Caco-2 (cell line): ENCODE measurements around the gene PPIA. TPM values are rescaled to one million over a fixed set of nuclear protein-coding genes. Genes with fewer than 3 reads are reported as not detected.

Source experiments
- BruUV-seq: library from RNA; stranded (reverse); fragments of 400-500 nt; replicated peaks from 2 replicates; lab custom pipeline; 2021; lab: Mats Ljungman, UMichigan
- CTCF ChIA-PET: fragments of 300-600 bp; sonication (Branson Sonifier 250); formaldehyde crosslinking; loops from one replicate; lab custom pipeline; 2022; ENCODE audit warnings: antibody characterized with exemption; lab: Charles Lee
- POLR2A ChIA-PET: fragments of 300-600 bp; sonication (Branson Sonifier 250); formaldehyde crosslinking; loops from one replicate; lab custom pipeline; 2022; ENCODE audit warnings: antibody characterized with exemption; lab: Charles Lee
- DNase-seq, 2 experiments: peaks; one replicate each; pipeline versions ENCODE4 v3.0.0 to v3.0.0-alpha.2; 2020 to 2022
- H3K27me3 ChIP-seq: replicated peaks from 2 replicates; pipeline ENCODE4 v1.6.0; 2011; ENCODE audit warnings: low read length; ENCODE audit not compliant: control insufficient read depth, insufficient read depth
- H3K36me3 ChIP-seq: 2 replicates; pipeline ENCODE4 v1.5.1; 2011; ENCODE audit warnings: low read length; ENCODE audit not compliant: control insufficient read depth, insufficient read depth
- H3K4me1 ChIP-seq: fragments of 250-450 bp; sonication (Bioruptor Pico); 2 replicates; pipeline ENCODE4 v1.5.1; 2020; ENCODE audit warnings: mild to moderate bottlenecking
- H3K4me3 ChIP-seq: 2 replicates; pipeline ENCODE4 v1.5.1; 2011; ENCODE audit warnings: low read depth, mild to moderate bottlenecking, control low read depth, low read length
- H3K9me3 ChIP-seq: fragments of 250-450 bp; sonication (Bioruptor Pico); 2 replicates; pipeline ENCODE4 v1.5.1; 2020; ENCODE audit warnings: mild to moderate bottlenecking, moderate library complexity
- H3K27ac Mint-ChIP-seq: one replicate; pipeline ENCODE4 v1.8.0; 2022; ENCODE audit warnings: mixed read lengths; ENCODE audit not compliant: unreplicated experiment
- H3K27me3 Mint-ChIP-seq: one replicate; pipeline ENCODE4 v1.8.0; 2022; ENCODE audit warnings: mixed read lengths; ENCODE audit not compliant: insufficient read depth, unreplicated experiment
- H3K36me3 Mint-ChIP-seq: one replicate; pipeline ENCODE4 v1.8.0; 2022; ENCODE audit warnings: mild to moderate bottlenecking, mixed read lengths; ENCODE audit not compliant: insufficient read depth, unreplicated experiment
- H3K4me1 Mint-ChIP-seq: one replicate; pipeline ENCODE4 v1.8.0; 2022; ENCODE audit warnings: low read depth, mixed read lengths; ENCODE audit not compliant: unreplicated experiment
- H3K4me3 Mint-ChIP-seq: one replicate; pipeline ENCODE4 v1.8.0; 2022; ENCODE audit warnings: mild to moderate bottlenecking, moderate library complexity, mixed read lengths; ENCODE audit not compliant: unreplicated experiment
- H3K9me3 Mint-ChIP-seq: one replicate; pipeline ENCODE4 v1.8.0; 2022; ENCODE audit warnings: mixed read lengths; ENCODE audit not compliant: unreplicated experiment
- intact Hi-C: fragments of 100-400 bp; cut with micrococcal nuclease; formaldehyde crosslinking; loops from one replicate; pipeline ENCODE4 v1.10.0; 2022; ENCODE audit not compliant: unreplicated experiment
- total RNA-seq: library from RNA; stranded (reverse); gene quantifications from 2 replicates; pipeline ENCODE4 v1.2.3, GENCODE V29; 2022
- TF ChIP-seq, protein P1 (sequence below), 2 experiments: fragments of 200-600 bp in 1 of 2; IDR thresholded peaks; 1 replicate in 1 of 2; 2 replicates in 1 of 2; pipeline versions ENCODE4 v1.5.1 to v1.8.0; 2011 to 2022; ENCODE audit warnings: antibody characterized with exemption in 1 of 2, control low read depth in 1 of 2, inconsistent platforms in 1 of 2, low read depth in 1 of 2, low read length in 1 of 2, mild to moderate bottlenecking in 1 of 2, moderate library complexity in 1 of 2; ENCODE audit not compliant: insufficient read depth in 1 of 2, severe bottlenecking in 1 of 2, unreplicated experiment in 1 of 2

PPIA gene
- total RNA-seq, 1 experiment from 2014 or later, result 2,104 TPM

DNA sequence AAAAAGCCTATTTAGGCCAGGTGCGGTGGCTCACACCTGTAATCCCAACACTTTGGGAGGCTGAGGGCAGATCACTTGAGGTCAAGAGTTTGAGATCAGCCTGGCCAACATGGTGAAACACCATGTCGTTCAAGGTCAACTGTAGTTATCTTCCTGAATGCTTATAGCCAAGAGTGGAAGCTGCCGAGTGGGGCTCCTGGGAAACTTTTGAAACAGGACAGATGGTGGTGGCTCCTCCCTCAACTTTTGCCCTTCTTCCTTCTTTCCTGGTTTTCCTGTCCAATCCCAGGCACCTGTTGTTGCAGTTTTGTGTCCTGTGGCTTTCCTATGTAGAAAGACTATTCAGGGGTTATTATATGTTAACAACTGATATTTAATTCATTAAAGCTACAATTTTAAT is 8.7 kb upstream of the PPIA start:
- DNase-seq, result no peak
- Mint-ChIP-seq H3K4me3 (no peak overlapping the region), H3K4me1 (no peaks in the 10 kb centered on the region), H3K27me3 (no peaks in the 10 kb centered on the region), H3K27ac (no peak overlapping the region), H3K9me3 (peaks cover 10% of the 10 kb centered on the region), H3K36me3 (no peaks in the 10 kb centered on the region)
- Histone ChIP-seq H3K27me3 (no peaks in the 10 kb centered on the region), H3K4me1 (no peaks in the 10 kb centered on the region), H3K36me3 (no peaks in the 10 kb centered on the region), H3K9me3 (peaks cover 7% of the 10 kb centered on the region), H3K4me3 (no peak overlapping the region)
- BruUV-seq, result no TSS peak
- TF ChIP-seq, protein P1, sequence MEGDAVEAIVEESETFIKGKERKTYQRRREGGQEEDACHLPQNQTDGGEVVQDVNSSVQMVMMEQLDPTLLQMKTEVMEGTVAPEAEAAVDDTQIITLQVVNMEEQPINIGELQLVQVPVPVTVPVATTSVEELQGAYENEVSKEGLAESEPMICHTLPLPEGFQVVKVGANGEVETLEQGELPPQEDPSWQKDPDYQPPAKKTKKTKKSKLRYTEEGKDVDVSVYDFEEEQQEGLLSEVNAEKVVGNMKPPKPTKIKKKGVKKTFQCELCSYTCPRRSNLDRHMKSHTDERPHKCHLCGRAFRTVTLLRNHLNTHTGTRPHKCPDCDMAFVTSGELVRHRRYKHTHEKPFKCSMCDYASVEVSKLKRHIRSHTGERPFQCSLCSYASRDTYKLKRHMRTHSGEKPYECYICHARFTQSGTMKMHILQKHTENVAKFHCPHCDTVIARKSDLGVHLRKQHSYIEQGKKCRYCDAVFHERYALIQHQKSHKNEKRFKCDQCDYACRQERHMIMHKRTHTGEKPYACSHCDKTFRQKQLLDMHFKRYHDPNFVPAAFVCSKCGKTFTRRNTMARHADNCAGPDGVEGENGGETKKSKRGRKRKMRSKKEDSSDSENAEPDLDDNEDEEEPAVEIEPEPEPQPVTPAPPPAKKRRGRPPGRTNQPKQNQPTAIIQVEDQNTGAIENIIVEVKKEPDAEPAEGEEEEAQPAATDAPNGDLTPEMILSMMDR (IDR thresholded peaks at IDR 0.05; ENCODE audit: insufficient read depth in 1 of 2, low read depth in 1 of 2, low read length in 1 of 2, severe bottlenecking in 1 of 2, unreplicated experiment in 1 of 2), result no peak
- intact Hi-C loops, result no loop called here
- POLR2A ChIA-PET, result no interaction called here
- CTCF ChIA-PET, result no interaction called here

DNA sequence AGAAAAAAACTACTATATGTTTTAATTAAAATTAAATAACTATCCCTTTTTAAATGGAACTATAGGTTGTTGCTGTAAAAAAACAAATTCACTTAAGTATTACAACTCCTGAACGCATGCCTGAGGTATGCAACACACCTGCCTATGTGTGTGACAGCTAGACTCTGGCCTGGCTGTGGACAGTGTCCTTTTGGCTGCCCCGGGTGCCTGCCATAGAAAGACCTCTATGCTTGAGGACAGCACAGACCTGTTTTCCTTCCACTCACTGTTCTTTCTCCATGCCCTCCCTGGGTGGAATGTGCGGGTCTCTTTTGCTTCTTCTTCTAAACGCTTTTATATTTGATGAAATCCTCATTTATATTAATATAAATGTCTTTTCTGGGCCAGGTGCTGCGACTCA is 6.5 kb upstream of the PPIA start:
- TF ChIP-seq, protein P1 (IDR thresholded peaks at IDR 0.05; ENCODE audit: insufficient read depth in 1 of 2, low read depth in 1 of 2, low read length in 1 of 2, severe bottlenecking in 1 of 2, unreplicated experiment in 1 of 2), result no peak
- Mint-ChIP-seq H3K4me3 (no peak overlapping the region), H3K27me3 (no peaks in the 10 kb centered on the region), H3K4me1 (no peaks in the 10 kb centered on the region), H3K36me3 (no peaks in the 10 kb centered on the region), H3K9me3 (no peaks in the 10 kb centered on the region), H3K27ac (no peak overlapping the region)
- no TSS peak for BruUV-seq
- Histone ChIP-seq H3K4me3 (no peak overlapping the region), H3K27me3 (no peaks in the 10 kb centered on the region), H3K4me1 (0 out of 2 replicates have a peak, but pooled peaks cover 7% of the 10 kb centered on the region), H3K36me3 (no peaks in the 10 kb centered on the region), H3K9me3 (no peaks in the 10 kb centered on the region)
- ChIA-PET CTCF (no interaction called here), POLR2A (interaction anchor here (0.5 kb wide), 1 partner anchor 73 kb away, joined by 3 read pairs; no protein-coding TSS in a partner anchor)
- intact Hi-C loops, result no loop called here
- no peak for DNase-seq

DNA sequence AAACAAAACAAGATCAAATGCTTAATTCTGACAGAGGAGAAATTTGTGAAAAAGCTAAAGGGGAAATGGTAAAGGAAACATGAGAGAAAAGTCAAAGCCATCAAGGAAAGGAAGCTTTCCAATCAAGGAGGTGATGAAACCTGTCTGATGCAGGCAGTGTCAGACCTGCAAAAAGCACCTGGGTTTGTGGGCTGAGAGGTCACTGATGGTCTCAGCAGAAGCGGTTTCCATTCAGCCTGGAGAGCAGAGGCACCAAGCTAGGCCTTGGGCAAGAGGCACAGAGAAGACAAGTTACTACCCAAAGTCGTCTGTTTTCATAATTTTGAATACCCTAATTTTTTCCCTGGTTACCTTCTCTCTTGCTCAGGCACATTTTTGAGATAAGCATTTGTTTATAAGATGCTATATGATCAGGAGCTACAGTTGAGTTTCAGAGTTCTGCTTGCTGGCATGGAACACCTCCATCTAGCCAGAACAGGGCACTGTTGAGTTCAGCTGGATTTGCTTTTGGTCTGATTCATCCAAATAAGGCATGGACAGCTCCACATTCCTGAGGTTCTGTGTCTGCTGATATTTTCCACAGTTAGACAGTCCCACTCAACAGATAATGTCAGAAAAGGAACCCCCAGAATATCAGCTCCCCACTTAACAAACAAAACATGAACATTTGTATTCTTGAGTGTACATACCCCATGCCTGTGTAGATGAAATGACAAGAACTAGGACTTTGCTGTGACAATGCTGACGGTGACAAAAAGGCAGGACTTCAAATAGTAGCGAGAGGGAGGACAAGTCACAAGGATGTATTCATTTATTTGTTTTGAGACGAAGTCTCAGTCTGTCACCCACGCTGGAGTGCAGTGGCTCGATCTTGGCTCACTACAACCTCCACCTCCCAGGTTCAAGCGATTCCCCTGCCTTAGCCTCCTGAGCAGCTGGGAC is 4.9 kb upstream of the PPIA start:
- no peaks in the 10 kb centered on the region for H3K9me3 ChIP-seq
- ChIA-PET POLR2A (interaction anchor here (0.5 to 0.8 kb wide), 2 partner anchors 42 to 185 kb away, joined by 3 read pairs; partner anchors contain the start of gene OGDH), CTCF (interaction anchor here (0.9 kb wide), 1 partner anchor 345 kb away, joined by 3 read pairs; no protein-coding TSS in a partner anchor)
- no peak overlapping the region for H3K4me3 ChIP-seq
- Mint-ChIP-seq H3K27ac (no peak overlapping the region), H3K4me3 (no peak overlapping the region), H3K36me3 (peaks cover 7% of the 10 kb centered on the region), H3K4me1 (no peaks in the 10 kb centered on the region), H3K27me3 (no peaks in the 10 kb centered on the region), H3K9me3 (no peaks in the 10 kb centered on the region)
- no TSS peak for BruUV-seq
- 0 out of 2 replicates have a peak, but pooled peaks cover 7% of the 10 kb centered on the region for H3K4me1 ChIP-seq
- TF ChIP-seq, protein P1 (IDR thresholded peaks at IDR 0.05; ENCODE audit: insufficient read depth in 1 of 2, low read depth in 1 of 2, low read length in 1 of 2, severe bottlenecking in 1 of 2, unreplicated experiment in 1 of 2), result no peak
- no peak for DNase-seq
- H3K27me3 ChIP-seq, result no peaks in the 10 kb centered on the region
- intact Hi-C loops, result no loop called here
- H3K36me3 ChIP-seq, result no peaks in the 10 kb centered on the region
